Measurements from ENCODE around the gene FGF21. TPM values are rescaled to one million over a fixed set of nuclear protein-coding genes. Genes with fewer than 3 reads are reported as not detected.
A peak's percentile ranks its signal among the peaks of the same experiment; 100 is the strongest.

Gene FGF21
- total RNA-seq, 1 donor from 2014 or later: not detected

- no peak overlapping the region for H3K4me3 ChIP-seq (ENCODE audit: low read depth, low read length)
Measured at GRCh38 chr19:48741129-48741999, 14.0 kb upstream of the FGF21 start.

GRCh38 chr19:48742096-48742495 is 13.2 kb upstream of the FGF21 start:
- no peaks in the 10 kb centered on the region for H3K36me3 ChIP-seq (ENCODE audit: control insufficient read depth, insufficient read depth, low read length)
- H3K4me3 ChIP-seq (ENCODE audit: low read depth, low read length): no peak overlapping the region
- FAIRE-seq (no peak), DNase-seq (ENCODE audit: low read depth) (no peak)
- no peaks in the 10 kb centered on the region for H3K27me3 ChIP-seq (ENCODE audit: control insufficient read depth, insufficient read depth, low read length)
- no peak for TF ChIP-seq CTCF (IDR thresholded peaks at IDR 0.05; ENCODE audit: insufficient read depth, low read length, severe bottlenecking)

More at GRCh38 chr19:48741129-48741999, 14.0 kb upstream of the FGF21 start:
- DNase-seq (ENCODE audit: low read depth) (peak; percentile 32), FAIRE-seq (no peak)
- Histone ChIP-seq H3K27me3 (ENCODE audit: control insufficient read depth, insufficient read depth, low read length) (no peaks in the 10 kb centered on the region), H3K36me3 (ENCODE audit: control insufficient read depth, insufficient read depth, low read length) (no peaks in the 10 kb centered on the region)
- TF ChIP-seq CTCF (IDR thresholded peaks at IDR 0.05; ENCODE audit: insufficient read depth, low read length, severe bottlenecking): no peak

- DNase-seq (ENCODE audit: low read depth) (peak; percentile 48), FAIRE-seq (no peak)
- Histone ChIP-seq H3K4me3 (ENCODE audit: low read depth, low read length) (no peak overlapping the region), H3K27me3 (ENCODE audit: control insufficient read depth, insufficient read depth, low read length) (no peaks in the 10 kb centered on the region), H3K36me3 (ENCODE audit: control insufficient read depth, insufficient read depth, low read length) (peaks cover 11% of the 10 kb centered on the region)
- TF ChIP-seq CTCF (IDR thresholded peaks at IDR 0.05; ENCODE audit: insufficient read depth, low read length, severe bottlenecking): no peak
Measured at GRCh38 chr19:48745208-48745995, 9.9 kb upstream of the FGF21 start.

GRCh38 chr19:48746110-48746509 is 9.2 kb upstream of the FGF21 start:
- FAIRE-seq: no peak

More at GRCh38 chr19:48746110-48746509, 9.2 kb upstream of the FGF21 start:
- no peak for TF ChIP-seq CTCF (IDR thresholded peaks at IDR 0.05; ENCODE audit: insufficient read depth, low read length, severe bottlenecking)
- DNase-seq (ENCODE audit: low read depth): no peak
- Histone ChIP-seq H3K27me3 (ENCODE audit: control insufficient read depth, insufficient read depth, low read length) (no peaks in the 10 kb centered on the region), H3K4me3 (ENCODE audit: low read depth, low read length) (no peak overlapping the region), H3K36me3 (ENCODE audit: control insufficient read depth, insufficient read depth, low read length) (peaks cover 15% of the 10 kb centered on the region)

All from bronchial epithelial cell (primary cell).